CD4-positive, alpha-beta T cell (primary cell): ENCODE measurements around the gene FNDC3A. TPM values are rescaled to one million over a fixed set of nuclear protein-coding genes. Genes with fewer than 3 reads are reported as not detected.
A peak's percentile ranks its signal among the peaks of the same experiment; 100 is the strongest.

Experiments used
- ATAC-seq: fragments of 200-7000 bp; cut with Tn5 transposase; one replicate; pipeline ENCODE4 v1.10.0; 2022; ENCODE audit warnings: mild to moderate bottlenecking; ENCODE audit not compliant: poor library complexity
- CTCF ChIA-PET: fragments of 350-600 bp; sonication (Branson Sonifier 250); formaldehyde crosslinking; loops from one replicate; lab custom pipeline; 2021; ENCODE audit warnings: antibody characterized with exemption, inconsistent platforms; lab: Charles Lee
- POLR2A ChIA-PET: fragments of 350-600 bp; sonication (Branson Sonifier 250); formaldehyde crosslinking; loops from one replicate; lab custom pipeline; 2021; ENCODE audit warnings: antibody characterized with exemption, inconsistent platforms; lab: Charles Lee
- DNase-seq, 14 experiments: peaks; one replicate each; pipeline ENCODE4 v3.0.0-alpha.2; 2013 to 2020; ENCODE audit warnings: mixed read lengths in 2 of 14
- H3K27ac ChIP-seq, 2 donors: one replicate each; pipeline versions ENCODE4 v1.5.1 to v1.7.0; 2013; ENCODE audit warnings: low read length in 2 of 2, low read depth in 1 of 2, mild to moderate bottlenecking in 1 of 2
- H3K27me3 ChIP-seq, 2 experiments: 1 replicate in 1 of 2; 2 replicates in 1 of 2; pipeline versions ENCODE4 v1.6.1 to v1.7.0; 2013; ENCODE audit warnings: low read length in 2 of 2, control low read depth in 1 of 2, mild to moderate bottlenecking in 1 of 2, moderate library complexity in 1 of 2; ENCODE audit not compliant: insufficient read depth in 2 of 2, control insufficient read depth in 1 of 2
- H3K36me3 ChIP-seq: one replicate; pipeline ENCODE4 v1.6.1; 2013; ENCODE audit warnings: low read length, control low read depth; ENCODE audit not compliant: insufficient read depth
- H3K4me1 ChIP-seq: one replicate; pipeline ENCODE4 v1.6.1; 2013; ENCODE audit warnings: low read length, control low read depth; ENCODE audit not compliant: insufficient read depth
- H3K4me3 ChIP-seq: one replicate; pipeline ENCODE4 v1.5.1; 2013; ENCODE audit warnings: mild to moderate bottlenecking, low read length, moderate library complexity
- H3K9me3 ChIP-seq, 2 experiments: 1 replicate in 1 of 2; 2 replicates in 1 of 2; pipeline versions ENCODE4 v1.6.1 to v1.7.0; 2013; ENCODE audit warnings: low read length in 2 of 2, mild to moderate bottlenecking in 2 of 2, control low read depth in 1 of 2, moderate library complexity in 1 of 2; ENCODE audit not compliant: control insufficient read depth in 1 of 2, insufficient read depth in 1 of 2
- H3K27ac Mint-ChIP-seq: one replicate; pipeline ENCODE4 v1.8.0; 2020; ENCODE audit warnings: mixed read lengths
- H3K27me3 Mint-ChIP-seq: one replicate; pipeline ENCODE4 v1.8.0; 2021; ENCODE audit warnings: mixed read lengths
- H3K36me3 Mint-ChIP-seq: one replicate; pipeline ENCODE4 v1.8.0; 2021; ENCODE audit warnings: low read depth, mixed read lengths
- H3K4me1 Mint-ChIP-seq: one replicate; pipeline ENCODE4 v1.8.0; 2021; ENCODE audit warnings: low read depth, mixed read lengths
- H3K4me3 Mint-ChIP-seq: one replicate; pipeline ENCODE4 v1.8.0; 2020; ENCODE audit warnings: mild to moderate bottlenecking, mixed read lengths
- H3K9me3 Mint-ChIP-seq: one replicate; pipeline ENCODE4 v1.8.0; 2020; ENCODE audit warnings: mixed read lengths
- CTCF ChIP-seq: fragments of 200-600 bp; IDR thresholded peaks from one replicate; pipeline ENCODE4 v1.8.0; 2022; ENCODE audit warnings: antibody characterized with exemption, mild to moderate bottlenecking
- intact Hi-C, 2 experiments: fragments of 100-400 bp; cut with DNase I in 1 of 2; cut with micrococcal nuclease in 1 of 2; formaldehyde crosslinking; loops; one replicate each; pipeline versions ENCODE4 v1.15.1 to v1.9.0; 2023 to 2025; cut with DNase I, micrococcal nuclease
- total RNA-seq, 174 experiments: library from RNA in 2 of 174; stranded (reverse) in 2 of 174; gene quantifications; one replicate each; pipeline ENCODE4 v1.2.3 and lab custom pipeline; 2021 to 2026

Gene FNDC3A
- total RNA-seq, 2 experiments from 2014 or later, result 27.7 to 28.6 TPM

GRCh38 chr13:49110913-49111170 lies 135.1 kb downstream of the FNDC3A start:
- H3K36me3 Mint-ChIP-seq, result peaks cover 22% of the 10 kb centered on the region
- H3K27ac Mint-ChIP-seq, result peak overlapping the region; percentile 85
- no peak overlapping the region for H3K27ac ChIP-seq
- CTCF ChIA-PET, result interaction anchor here (2.6 kb wide), 1 partner anchor 10 kb away, joined by 8 read pairs; no protein-coding TSS in a partner anchor
- ATAC-seq (no peak), DNase-seq (peak in 1 of 14 experiments; percentile 11)
- no peaks in the 10 kb centered on the region for H3K27me3 Mint-ChIP-seq
- H3K4me3 ChIP-seq, result peak overlapping the region; percentile 67
- no peak for TF ChIP-seq CTCF
- peaks cover 45% of the 10 kb centered on the region for H3K4me1 Mint-ChIP-seq
- H3K27me3 ChIP-seq, result no peaks in the 10 kb centered on the region
- H3K36me3 ChIP-seq, result peaks cover 7% of the 10 kb centered on the region
- H3K4me3 Mint-ChIP-seq, result peak overlapping the region; percentile 91
- no peaks in the 10 kb centered on the region for H3K9me3 ChIP-seq
- POLR2A ChIA-PET, result interaction anchor here (0.9 to 2.7 kb wide), 8 partner anchors 9 to 578 kb away, joined by 3 to 30 read pairs (median 4); partner anchors contain the start of genes FNDC3A, PHF11 and RCBTB2
- intact Hi-C loops, result loop anchor here in 1 of 2 experiments (2.0 kb wide), 1 partner anchor 134 kb away; no protein-coding TSS in a partner anchor
- H3K9me3 Mint-ChIP-seq, result no peaks in the 10 kb centered on the region
- peaks cover 5% of the 10 kb centered on the region for H3K4me1 ChIP-seq

- no peak for TF ChIP-seq CTCF
- ATAC-seq (no peak), DNase-seq (no peak)
- Histone ChIP-seq H3K27me3 (no peaks in the 10 kb centered on the region), H3K4me1 (peaks cover 5% of the 10 kb centered on the region), H3K36me3 (peaks cover 27% of the 10 kb centered on the region), H3K9me3 (no peaks in the 10 kb centered on the region), H3K27ac (no peak overlapping the region), H3K4me3 (no peak overlapping the region)
- Mint-ChIP-seq H3K27me3 (no peaks in the 10 kb centered on the region), H3K27ac (peak overlapping the region; percentile 8), H3K4me3 (peak overlapping the region; percentile 63), H3K4me1 (peaks cover 52% of the 10 kb centered on the region), H3K9me3 (no peaks in the 10 kb centered on the region), H3K36me3 (peaks cover 43% of the 10 kb centered on the region)
- POLR2A ChIA-PET, result interaction anchor here (0.5 to 0.9 kb wide), 3 partner anchors 137 to 1764 kb away, joined by 3 to 5 read pairs (median 4); partner anchors contain the start of gene FNDC3A
- CTCF ChIA-PET, result interaction anchor here (1.0 to 1.2 kb wide), 2 partner anchors 9 to 13 kb away, joined by 3 read pairs; no protein-coding TSS in a partner anchor
- intact Hi-C loops, result no loop called here
These were observed 137.2 kb downstream of the FNDC3A start for GRCh38 chr13:49112782-49113525.

DNA sequence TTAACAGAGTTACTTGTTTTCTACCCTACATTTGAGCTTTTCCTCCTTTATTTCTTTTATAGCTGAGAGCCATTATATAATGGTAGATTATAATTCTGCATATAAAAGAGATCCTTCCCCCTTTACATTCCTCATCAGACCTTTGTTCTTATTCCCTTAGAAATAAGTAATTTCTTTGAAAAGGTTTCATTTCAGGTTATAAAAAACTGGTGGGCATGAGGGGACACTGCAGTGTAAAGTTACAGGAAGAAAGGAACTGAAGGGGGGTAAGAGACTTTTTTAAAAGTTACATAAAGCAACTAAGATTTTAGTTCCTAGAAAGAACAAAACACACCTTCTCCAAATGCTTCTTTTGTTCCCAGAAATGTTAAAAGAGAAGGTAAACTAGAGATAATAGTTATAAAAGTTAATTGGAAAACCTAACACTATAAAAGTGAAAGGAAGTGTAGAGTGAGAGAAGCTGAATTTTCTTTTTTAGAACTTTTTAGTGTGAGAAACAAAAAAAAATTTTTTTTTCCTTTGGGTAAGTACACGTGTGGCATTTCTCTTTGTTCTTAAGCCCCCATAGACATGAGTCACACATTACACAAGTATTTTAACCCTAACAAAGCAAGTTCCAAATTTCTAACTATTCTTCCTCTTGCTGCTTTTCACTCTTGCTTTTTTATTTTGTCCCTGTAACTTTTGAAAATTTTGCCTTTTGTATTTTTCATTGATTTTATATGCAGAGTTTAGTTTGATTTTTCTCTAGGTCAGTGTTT lies 138.0 kb downstream of the FNDC3A start:
- H3K4me1 ChIP-seq, result peaks cover 5% of the 10 kb centered on the region
- ChIA-PET POLR2A (interaction anchor here (0.5 to 0.9 kb wide), 3 partner anchors 138 to 1764 kb away, joined by 3 to 5 read pairs (median 4); partner anchors contain the start of gene FNDC3A), CTCF (interaction anchor here (1.0 kb wide), 1 partner anchor 9 kb away, joined by 3 read pairs; no protein-coding TSS in a partner anchor)
- Mint-ChIP-seq H3K36me3 (peaks cover 48% of the 10 kb centered on the region), H3K4me3 (peak overlapping the region; percentile 63), H3K27ac (peak overlapping the region; percentile 8), H3K27me3 (no peaks in the 10 kb centered on the region), H3K9me3 (no peaks in the 10 kb centered on the region), H3K4me1 (peaks cover 52% of the 10 kb centered on the region)
- peaks cover 35% of the 10 kb centered on the region for H3K36me3 ChIP-seq
- H3K27ac ChIP-seq, result no peak overlapping the region
- ATAC-seq, result peak; percentile 31
- peak in 1 of 14 experiments; percentile 17 for DNase-seq
- TF ChIP-seq CTCF, result no peak
- no peaks in the 10 kb centered on the region for H3K9me3 ChIP-seq
- intact Hi-C loops, result no loop called here
- H3K4me3 ChIP-seq, result no peak overlapping the region
- H3K27me3 ChIP-seq, result no peaks in the 10 kb centered on the region
